IMR-90 (cell line): ENCODE data around the gene ZNF76. TPM values are rescaled to one million over a fixed set of nuclear protein-coding genes. Genes with fewer than 3 reads are reported as not detected.

Source experiments
- ATAC-seq: fragments of 200-7000 bp; cut with Tn5 transposase; 2 replicates; pipeline ENCODE4 v1.9.1; 2020; ENCODE audit warnings: low read depth, mild to moderate bottlenecking, moderate library complexity
- BruUV-seq: library from RNA; stranded (reverse); fragments of 400-500 nt; replicated peaks from 2 replicates; lab custom pipeline; 2021; lab: Mats Ljungman, UMichigan
- CTCF ChIA-PET: fragments of 300-600 bp; formaldehyde crosslinking; extraction: SDS; loops from one replicate; lab custom pipeline; 2021; ENCODE audit warnings: antibody characterized with exemption; lab: Yijun Ruan, JAX
- POLR2A ChIA-PET: fragments of 300-600 bp; sonication (Branson Sonifier 250); formaldehyde crosslinking; loops from one replicate; lab custom pipeline; 2022; ENCODE audit warnings: antibody characterized with exemption; ENCODE audit not compliant: unreplicated experiment; lab: Charles Lee
- DNase-seq: peaks from one replicate; pipeline ENCODE4 v3.0.0; 2013
- H2AFZ ChIP-seq: replicated peaks from 2 replicates; pipeline ENCODE3; 2013; ENCODE audit warnings: low read length, mild to moderate bottlenecking; ENCODE audit not compliant: poor library complexity
- H2AK5ac ChIP-seq: 2 replicates; pipeline ENCODE4 v1.6.1; 2013; ENCODE audit warnings: low read depth, low read length, inconsistent platforms
- H2AK9ac ChIP-seq: replicated peaks from 2 replicates; pipeline ENCODE3; 2013; ENCODE audit warnings: mild to moderate bottlenecking, low read depth, low read length, moderate library complexity; ENCODE audit not compliant: poor library complexity
- H2BK120ac ChIP-seq: 2 replicates; pipeline ENCODE4 v1.6.1; 2013; ENCODE audit warnings: low read depth, low read length, inconsistent platforms
- H2BK15ac ChIP-seq: 3 replicates; pipeline ENCODE4 v1.6.1; 2013; ENCODE audit warnings: low read depth, low read length, inconsistent platforms
- H2BK20ac ChIP-seq: 2 replicates; pipeline ENCODE4 v1.6.1; 2013; ENCODE audit warnings: low read depth, mild to moderate bottlenecking, inconsistent platforms, low read length, moderate library complexity
- H2BK5ac ChIP-seq: 2 replicates; pipeline ENCODE4 v1.6.1; 2013; ENCODE audit warnings: mild to moderate bottlenecking, low read depth, low read length, inconsistent platforms; ENCODE audit not compliant: poor library complexity, severe bottlenecking
- H3K14ac ChIP-seq: replicated peaks from 2 replicates; pipeline ENCODE4 v1.6.1; 2013; ENCODE audit warnings: low read depth, low read length, inconsistent platforms
- H3K18ac ChIP-seq: 2 replicates; pipeline ENCODE4 v1.6.1; 2013; ENCODE audit warnings: low read depth, low read length, control low read depth
- H3K23ac ChIP-seq: 2 replicates; pipeline ENCODE4 v1.6.1; 2013; ENCODE audit warnings: low read depth, low read length, inconsistent platforms
- H3K27ac ChIP-seq: 2 replicates; pipeline ENCODE4 v1.5.1; 2013; ENCODE audit warnings: mild to moderate bottlenecking, control low read depth, low read length; ENCODE audit not compliant: insufficient read depth
- H3K27me3 ChIP-seq: 2 replicates; pipeline ENCODE4 v1.6.1; 2013; ENCODE audit warnings: low read length; ENCODE audit not compliant: control insufficient read depth, insufficient read depth
- H3K36me3 ChIP-seq: 2 replicates; pipeline ENCODE4 v1.6.1; 2013; ENCODE audit warnings: low read length, mixed read lengths; ENCODE audit not compliant: control insufficient read depth, insufficient read depth
- H3K4ac ChIP-seq: 2 replicates; pipeline ENCODE4 v1.6.1; 2013; ENCODE audit warnings: low read depth, low read length, inconsistent platforms
- H3K4me1 ChIP-seq: 2 replicates; pipeline ENCODE4 v1.6.1; 2013; ENCODE audit warnings: low read length, mixed read lengths; ENCODE audit not compliant: control insufficient read depth, insufficient read depth
- H3K4me2 ChIP-seq: 2 replicates; pipeline ENCODE4 v1.6.1; 2013; ENCODE audit warnings: low read depth, mild to moderate bottlenecking, control low read depth, low read length, moderate library complexity
- H3K4me3 ChIP-seq: 2 replicates; pipeline ENCODE4 v1.5.1; 2013; ENCODE audit warnings: low read depth, mild to moderate bottlenecking, control low read depth, low read length, moderate library complexity; ENCODE audit not compliant: insufficient read depth
- H3K56ac ChIP-seq: 2 replicates; pipeline ENCODE4 v1.6.1; 2013; ENCODE audit warnings: low read length, inconsistent platforms; ENCODE audit not compliant: insufficient read depth; ENCODE audit errors: extremely low read depth
- H3K79me1 ChIP-seq, 2 experiments: 2 replicates each; pipeline ENCODE4 v1.6.1; 2013; ENCODE audit warnings: low read length in 2 of 2, inconsistent platforms in 1 of 2, low read depth in 1 of 2
- H3K9ac ChIP-seq: 2 replicates; pipeline ENCODE4 v1.6.1; 2013; ENCODE audit warnings: low read depth, low read length, control low read depth
- H3K9me1 ChIP-seq: 2 replicates; pipeline ENCODE4 v1.6.1; 2013; ENCODE audit warnings: low read length, inconsistent platforms; ENCODE audit not compliant: insufficient read depth
- H3K9me3 ChIP-seq: 2 replicates; pipeline ENCODE4 v1.6.1; 2013; ENCODE audit warnings: low read length; ENCODE audit not compliant: control insufficient read depth, insufficient read depth
- H4K20me1 ChIP-seq: 2 replicates; pipeline ENCODE4 v1.6.1; 2013; ENCODE audit warnings: low read length, inconsistent platforms; ENCODE audit not compliant: insufficient read depth
- H4K5ac ChIP-seq: 2 replicates; pipeline ENCODE4 v1.6.1; 2013; ENCODE audit warnings: mild to moderate bottlenecking, low read depth, low read length, control low read depth
- H4K8ac ChIP-seq, 2 experiments: 2 replicates each; pipeline ENCODE4 v1.6.1; 2013; ENCODE audit warnings: low read depth in 2 of 2, low read length in 2 of 2, control low read depth in 1 of 2, inconsistent platforms in 1 of 2
- H4K91ac ChIP-seq: 2 replicates; pipeline ENCODE4 v1.6.1; 2013; ENCODE audit warnings: low read depth, low read length, inconsistent platforms; ENCODE audit not compliant: insufficient read depth
- CEBPB ChIP-seq: IDR thresholded peaks from 2 replicates; pipeline ENCODE4 v1.6.1; 2012; ENCODE audit warnings: low read depth, low read length, improper control_type of control experiment
- CTCF ChIP-seq: conservative IDR thresholded peaks from 2 replicates; pipeline ENCODE4 v1.5.1; 2012; ENCODE audit warnings: mild to moderate bottlenecking, low read depth, low read length, improper control_type of control experiment
- ELK1 ChIP-seq: fragments of 150-350 bp; IDR thresholded peaks from 2 replicates; pipeline ENCODE4 v1.6.1; 2016; ENCODE audit warnings: low read depth, mild to moderate bottlenecking, low read length, moderate library complexity, borderline replicate concordance
- MAFK ChIP-seq: IDR thresholded peaks from 2 replicates; pipeline ENCODE4 v1.6.1; 2012; ENCODE audit warnings: low read depth, low read length, improper control_type of control experiment
- MXI1 ChIP-seq: IDR thresholded peaks from 2 replicates; pipeline ENCODE4 v1.6.1; 2012; ENCODE audit warnings: low read depth, mild to moderate bottlenecking, low read length, moderate library complexity, borderline replicate concordance
- NFE2L2 ChIP-seq: fragments of 150-350 bp; IDR thresholded peaks from 2 replicates; pipeline ENCODE4 v1.6.1; 2016; ENCODE audit warnings: low read depth, mild to moderate bottlenecking, low read length
- POLR2A ChIP-seq: IDR thresholded peaks from 2 replicates; pipeline ENCODE4 v1.6.1; 2012; ENCODE audit warnings: mild to moderate bottlenecking, low read depth, low read length
- RCOR1 ChIP-seq: IDR thresholded peaks from 2 replicates; pipeline ENCODE4 v1.6.1; 2012; ENCODE audit warnings: mild to moderate bottlenecking, low read length, improper control_type of control experiment; ENCODE audit not compliant: insufficient replicate concordance
- WGBS, 2 experiments: methylation state at CpG; one replicate each; pipeline versions ENCODE4 v1.1.5 to v1.1.7; 2013; ENCODE audit warnings: missing lambda C conversion rate in 2 of 2; ENCODE audit not compliant: insufficient read length in 1 of 2; ENCODE audit errors: extremely low coverage in 2 of 2; 5-methylcytosine and 5-hydroxymethylcytosine counted together
- dilution Hi-C: fragments of 300-500 bp; cut with HindIII; formaldehyde crosslinking; loops from one replicate; pipeline ENCODE4 v1.14.3; 2018; ENCODE audit warnings: low sequenced_read_pairs; ENCODE audit not compliant: unreplicated experiment
- in situ Hi-C: fragments of 300-500 bp; cut with MboI; formaldehyde crosslinking; loops from 3 replicates; pipeline ENCODE4 v1.14.3; 2019; ENCODE audit warnings: low sequenced_read_pairs, inconsistent platforms, mixed read lengths
- intact Hi-C: fragments of 100-400 bp; cut with micrococcal nuclease; formaldehyde crosslinking; loops from 2 replicates; pipeline ENCODE4 v1.10.0; 2022
- polyA plus RNA-seq, 3 experiments: library from polyadenylated mRNA; depleted of rRNA; stranded (reverse); fragments of >200 nt; gene quantifications; 2 replicates each; pipeline ENCODE4 v1.2.3, GENCODE V29; 2012; ENCODE audit warnings: low replicate concordance in 1 of 3
- total RNA-seq: library from RNA; depleted of rRNA; stranded (reverse); fragments of >200 nt; gene quantifications from 2 replicates; pipeline ENCODE4 v1.2.3, GENCODE V29; 2012
- TF ChIP-seq, protein P1 (sequence below): fragments of 150-350 bp; IDR thresholded peaks from 2 replicates; pipeline ENCODE4 v1.6.1; 2017; ENCODE audit warnings: mild to moderate bottlenecking, antibody characterized with exemption, low read length, low read depth

ZNF76 gene
- total and polyA plus RNA-seq, 2 of the 4 experiments (the other 2 are of a cell fraction) = 19.9 to 21.1 TPM

GRCh38 chr6:35229304-35229703 is 30.2 kb upstream of the ZNF76 start:
- no peak for ATAC-seq
- no peak overlapping the region for H2AFZ ChIP-seq
- in situ Hi-C loops (no loop called here), intact Hi-C loops (no loop called here), dilution Hi-C loops (no loop called here)
- ChIA-PET CTCF (no interaction called here), POLR2A (no interaction called here)
- H3K4me1 ChIP-seq = peaks cover 7% of the 10 kb centered on the region
- H2BK5ac ChIP-seq = no peak overlapping the region
- H4K8ac ChIP-seq = no peak overlapping the region
- no peak for TF ChIP-seq CTCF
- TF ChIP-seq MXI1 = no peak
- TF ChIP-seq NFE2L2 = no peak
- no peak for TF ChIP-seq RCOR1
- TF ChIP-seq, protein P1, sequence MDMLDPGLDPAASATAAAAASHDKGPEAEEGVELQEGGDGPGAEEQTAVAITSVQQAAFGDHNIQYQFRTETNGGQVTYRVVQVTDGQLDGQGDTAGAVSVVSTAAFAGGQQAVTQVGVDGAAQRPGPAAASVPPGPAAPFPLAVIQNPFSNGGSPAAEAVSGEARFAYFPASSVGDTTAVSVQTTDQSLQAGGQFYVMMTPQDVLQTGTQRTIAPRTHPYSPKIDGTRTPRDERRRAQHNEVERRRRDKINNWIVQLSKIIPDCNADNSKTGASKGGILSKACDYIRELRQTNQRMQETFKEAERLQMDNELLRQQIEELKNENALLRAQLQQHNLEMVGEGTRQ = no peak
- TF ChIP-seq CEBPB = no peak
- no peak for TF ChIP-seq ELK1
- TF ChIP-seq MAFK = no peak
- TF ChIP-seq POLR2A = no peak
- no peak overlapping the region for H3K18ac ChIP-seq
- H3K79me1 ChIP-seq = peaks cover 4 to 9% of the 10 kb centered on the region in 2 experiments; a peak in 3 of 4 replicates
- H3K27me3 ChIP-seq = no peaks in the 10 kb centered on the region
- no peak overlapping the region for H4K5ac ChIP-seq
- H3K14ac ChIP-seq = no peak overlapping the region
- peaks cover 18% of the 10 kb centered on the region for H3K36me3 ChIP-seq
- no peak overlapping the region for H2AK9ac ChIP-seq
- no CpG with 5 or more reads among the region's 5 CpGs for WGBS, 2 experiments
- no peak for DNase-seq
- H2BK15ac ChIP-seq = no peak overlapping the region
- H2BK20ac ChIP-seq = no peak overlapping the region
- no TSS peak for BruUV-seq
- peaks cover 9% of the 10 kb centered on the region for H3K9me1 ChIP-seq
- no peak overlapping the region for H3K9ac ChIP-seq
- H3K4me3 ChIP-seq = no peak overlapping the region
- no peaks in the 10 kb centered on the region for H4K20me1 ChIP-seq
- no peak overlapping the region for H3K4me2 ChIP-seq
- H2AK5ac ChIP-seq = no peak overlapping the region
- no peak overlapping the region for H3K23ac ChIP-seq
- H2BK120ac ChIP-seq = no peak overlapping the region
- H3K9me3 ChIP-seq = no peaks in the 10 kb centered on the region
- no peak overlapping the region for H3K27ac ChIP-seq
- H4K91ac ChIP-seq = no peak overlapping the region
- H3K4ac ChIP-seq = no peak overlapping the region
- H3K56ac ChIP-seq = no peak overlapping the region
